Type B pancreatic cell (in vitro differentiated cells): ENCODE results near the gene TPST1. TPM values are rescaled to one million over a fixed set of nuclear protein-coding genes. Genes with fewer than 3 reads are reported as not detected.

Source experiments
- DNase-seq: peaks from one replicate; pipeline ENCODE4 v3.0.0; 2021; ENCODE audit warnings: mixed read lengths; ENCODE audit not compliant: unreplicated experiment; ENCODE audit errors: extremely low spot score
- H3K27ac Mint-ChIP-seq: 2 replicates; pipeline ENCODE4 v1.8.0; 2021; ENCODE audit warnings: mild to moderate bottlenecking, mixed read lengths
- H3K27me3 Mint-ChIP-seq: 2 replicates; pipeline ENCODE4 v1.8.0; 2021; ENCODE audit warnings: mixed read lengths
- H3K36me3 Mint-ChIP-seq: 2 replicates; pipeline ENCODE4 v1.8.0; 2021; ENCODE audit warnings: mixed read lengths
- H3K4me1 Mint-ChIP-seq: one replicate; pipeline ENCODE4 v1.8.0; 2021; ENCODE audit warnings: mixed read lengths; ENCODE audit not compliant: unreplicated experiment
- H3K4me3 Mint-ChIP-seq: 2 replicates; pipeline ENCODE4 v1.8.0; 2021; ENCODE audit warnings: mild to moderate bottlenecking, mixed read lengths
- H3K9me3 Mint-ChIP-seq: 2 replicates; pipeline ENCODE4 v1.8.0; 2021; ENCODE audit warnings: mixed read lengths
- total RNA-seq: library from RNA; stranded (reverse); gene quantifications from 2 replicates; pipeline ENCODE4 v1.2.1, GENCODE V29; 2021; ENCODE audit warnings: low replicate concordance
- TF ChIP-seq, protein P1 (sequence below): fragments of 200-600 bp; sonication (generic); conservative IDR thresholded peaks from 2 replicates; pipeline ENCODE4 v1.5.0; 2021; ENCODE audit warnings: antibody characterized with exemption, mild to moderate bottlenecking

Gene TPST1
- total RNA-seq, 1 donor from 2014 or later = 26.9 TPM

DNA sequence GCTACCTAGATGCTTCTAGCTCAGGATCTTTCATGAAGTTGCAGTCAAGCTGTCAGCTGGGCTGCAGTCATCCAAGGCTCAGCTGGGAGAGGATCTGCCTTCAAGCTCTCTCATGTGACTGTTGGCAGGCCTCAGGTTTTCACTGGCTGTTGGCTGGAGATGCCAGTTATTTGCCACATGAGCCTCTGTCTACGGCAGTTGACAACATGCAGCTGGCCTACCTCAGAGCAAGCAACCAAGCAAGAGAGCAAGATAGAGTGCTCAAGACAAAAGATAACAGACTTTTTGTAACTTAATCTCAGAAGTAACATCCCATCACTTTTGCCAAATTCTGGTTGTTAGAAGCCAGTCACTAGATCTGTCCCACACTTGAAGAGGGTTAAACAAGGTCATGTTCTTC lies 125.8 kb downstream of the TPST1 start:
- no peaks in the 10 kb centered on the region for H3K27me3 Mint-ChIP-seq
- H3K4me1 Mint-ChIP-seq = peaks cover 19% of the 10 kb centered on the region
- no peak for DNase-seq
- H3K27ac Mint-ChIP-seq = no peak overlapping the region
- no peak overlapping the region for H3K4me3 Mint-ChIP-seq
- H3K9me3 Mint-ChIP-seq = peaks cover 6% of the 10 kb centered on the region
- H3K36me3 Mint-ChIP-seq = peaks cover 16% of the 10 kb centered on the region
- TF ChIP-seq, protein P1, sequence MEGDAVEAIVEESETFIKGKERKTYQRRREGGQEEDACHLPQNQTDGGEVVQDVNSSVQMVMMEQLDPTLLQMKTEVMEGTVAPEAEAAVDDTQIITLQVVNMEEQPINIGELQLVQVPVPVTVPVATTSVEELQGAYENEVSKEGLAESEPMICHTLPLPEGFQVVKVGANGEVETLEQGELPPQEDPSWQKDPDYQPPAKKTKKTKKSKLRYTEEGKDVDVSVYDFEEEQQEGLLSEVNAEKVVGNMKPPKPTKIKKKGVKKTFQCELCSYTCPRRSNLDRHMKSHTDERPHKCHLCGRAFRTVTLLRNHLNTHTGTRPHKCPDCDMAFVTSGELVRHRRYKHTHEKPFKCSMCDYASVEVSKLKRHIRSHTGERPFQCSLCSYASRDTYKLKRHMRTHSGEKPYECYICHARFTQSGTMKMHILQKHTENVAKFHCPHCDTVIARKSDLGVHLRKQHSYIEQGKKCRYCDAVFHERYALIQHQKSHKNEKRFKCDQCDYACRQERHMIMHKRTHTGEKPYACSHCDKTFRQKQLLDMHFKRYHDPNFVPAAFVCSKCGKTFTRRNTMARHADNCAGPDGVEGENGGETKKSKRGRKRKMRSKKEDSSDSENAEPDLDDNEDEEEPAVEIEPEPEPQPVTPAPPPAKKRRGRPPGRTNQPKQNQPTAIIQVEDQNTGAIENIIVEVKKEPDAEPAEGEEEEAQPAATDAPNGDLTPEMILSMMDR = no peak

DNA sequence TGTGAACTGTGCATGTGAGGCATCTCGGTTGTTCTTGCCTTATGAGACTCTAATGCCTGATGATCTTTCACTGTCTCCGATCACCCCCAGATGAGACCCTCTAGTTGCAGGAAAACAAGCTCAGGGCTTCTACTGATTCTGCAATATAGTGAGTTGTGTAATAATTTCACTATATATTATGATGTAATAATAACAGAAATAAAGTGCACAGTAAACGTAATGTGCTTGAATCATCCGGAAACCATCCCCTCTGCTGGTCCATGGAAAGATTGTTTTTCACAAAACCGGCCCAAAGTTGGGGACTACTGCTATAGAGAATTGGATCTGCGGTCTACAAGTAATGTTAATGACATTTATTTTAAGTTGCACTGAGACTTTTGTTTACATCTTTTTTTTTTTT lies 126.7 kb downstream of the TPST1 start:
- no peaks in the 10 kb centered on the region for H3K27me3 Mint-ChIP-seq
- H3K4me1 Mint-ChIP-seq = peaks cover 10% of the 10 kb centered on the region
- peaks cover 21% of the 10 kb centered on the region for H3K36me3 Mint-ChIP-seq
- no peak overlapping the region for H3K27ac Mint-ChIP-seq
- TF ChIP-seq, protein P1 = no peak
- no peak for DNase-seq
- no peak overlapping the region for H3K4me3 Mint-ChIP-seq
- peaks cover 13% of the 10 kb centered on the region for H3K9me3 Mint-ChIP-seq

DNA sequence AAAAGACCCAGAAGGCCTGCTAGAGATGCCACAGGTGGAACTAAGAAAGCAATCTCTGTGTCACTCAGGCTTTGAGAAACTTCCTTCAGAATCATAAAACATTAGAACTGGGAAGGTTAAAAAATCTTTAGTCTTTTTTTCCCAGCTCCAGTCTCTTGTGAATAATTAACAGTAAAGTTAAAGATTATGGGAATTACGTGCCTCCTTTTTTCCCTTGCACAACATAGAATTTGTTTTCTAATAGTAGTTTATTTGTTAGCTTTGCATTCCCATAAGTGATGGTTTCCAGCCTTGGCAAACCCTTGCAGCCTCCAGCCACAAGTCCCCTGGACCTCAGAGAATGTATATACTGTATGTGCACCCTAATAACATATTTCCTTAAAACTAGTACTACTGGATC lies 128.3 kb downstream of the TPST1 start:
- Mint-ChIP-seq H3K9me3 (peaks cover 15% of the 10 kb centered on the region), H3K36me3 (peaks cover 26% of the 10 kb centered on the region), H3K4me1 (peaks cover 8% of the 10 kb centered on the region), H3K4me3 (no peak overlapping the region), H3K27me3 (no peaks in the 10 kb centered on the region), H3K27ac (no peak overlapping the region)
- DNase-seq = no peak
- TF ChIP-seq, protein P1 = no peak

DNA sequence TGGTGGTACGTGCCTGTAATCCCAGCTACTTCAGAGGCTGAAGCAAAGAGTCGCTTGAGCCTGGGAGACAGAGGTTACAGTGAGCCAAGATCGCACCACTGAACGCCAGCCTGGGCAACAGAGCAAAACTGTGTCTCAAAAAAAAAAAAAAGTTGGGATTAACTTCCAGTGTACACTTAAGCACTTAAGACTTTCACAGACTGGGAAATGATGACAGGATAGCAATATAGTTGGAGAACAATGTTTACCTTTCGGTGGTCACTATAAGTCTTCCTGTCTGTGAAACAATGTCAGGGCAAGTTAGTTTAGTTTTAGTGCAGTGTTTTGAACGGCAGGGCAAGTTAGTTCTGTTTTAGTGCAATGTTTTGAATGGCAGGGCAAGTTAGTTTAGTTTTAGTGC lies 130.2 kb downstream of the TPST1 start:
- no peak for DNase-seq
- H3K36me3 Mint-ChIP-seq = peaks cover 33% of the 10 kb centered on the region
- TF ChIP-seq, protein P1 = no peak
- peaks cover 15% of the 10 kb centered on the region for H3K9me3 Mint-ChIP-seq
- no peaks in the 10 kb centered on the region for H3K27me3 Mint-ChIP-seq
- no peak overlapping the region for H3K27ac Mint-ChIP-seq
- no peak overlapping the region for H3K4me3 Mint-ChIP-seq
- H3K4me1 Mint-ChIP-seq = peaks cover 8% of the 10 kb centered on the region

DNA sequence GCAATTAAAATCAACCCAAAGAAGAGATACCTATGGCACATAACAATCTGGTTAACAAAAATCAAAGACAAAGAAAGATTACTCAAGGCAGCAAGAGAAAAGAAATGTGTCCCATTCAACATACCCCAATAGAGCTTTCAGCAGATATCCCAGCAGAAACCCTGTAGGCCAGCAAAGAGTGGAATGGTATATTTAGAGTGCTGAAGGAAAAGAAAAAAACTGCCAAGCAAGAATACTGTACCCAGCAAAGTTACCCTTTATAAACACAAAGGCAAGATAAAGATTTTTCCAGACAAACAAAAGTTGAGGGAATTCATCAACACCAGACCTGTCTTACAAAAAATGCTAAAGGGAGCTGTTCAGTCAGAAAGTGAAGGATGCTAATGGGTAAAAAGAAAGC lies 131.6 kb downstream of the TPST1 start:
- TF ChIP-seq, protein P1 = no peak
- Mint-ChIP-seq H3K4me3 (no peak overlapping the region), H3K4me1 (peaks cover 8% of the 10 kb centered on the region), H3K9me3 (peaks cover 15% of the 10 kb centered on the region), H3K27ac (no peak overlapping the region), H3K36me3 (peaks cover 36% of the 10 kb centered on the region), H3K27me3 (no peaks in the 10 kb centered on the region)
- DNase-seq = no peak

DNA sequence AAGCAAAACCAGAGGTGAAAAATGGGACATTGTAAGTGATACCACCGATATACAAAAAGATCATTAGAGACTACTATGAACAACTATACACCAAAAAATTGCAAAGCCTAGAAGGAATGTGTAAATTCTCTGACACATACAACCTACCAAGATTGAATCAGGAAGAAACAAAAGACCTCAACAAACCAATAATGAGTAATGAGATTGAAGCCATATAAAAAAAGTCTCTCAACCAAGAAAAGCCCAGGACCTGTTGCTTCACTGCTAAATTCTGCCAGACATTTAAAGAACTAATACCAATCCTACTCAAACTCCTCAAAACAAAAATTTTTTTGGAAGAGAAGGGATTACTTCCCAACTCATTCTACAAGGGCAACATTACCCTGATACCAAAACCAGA lies 134.0 kb downstream of the TPST1 start:
- Mint-ChIP-seq H3K4me1 (peaks cover 7% of the 10 kb centered on the region), H3K27ac (no peak overlapping the region), H3K36me3 (peaks cover 31% of the 10 kb centered on the region), H3K27me3 (no peaks in the 10 kb centered on the region), H3K9me3 (peaks cover 19% of the 10 kb centered on the region), H3K4me3 (no peak overlapping the region)
- no peak for DNase-seq
- TF ChIP-seq, protein P1 = no peak
